Measurements from ENCODE around the gene C16orf95. TPM values are rescaled to one million over a fixed set of nuclear protein-coding genes. Genes with fewer than 3 reads are reported as not detected.

Gene C16orf95
- total and polyA plus RNA-seq, 5 experiments from 2014 or later = 1.5 to 4.9 (median 2.6) TPM

DNA sequence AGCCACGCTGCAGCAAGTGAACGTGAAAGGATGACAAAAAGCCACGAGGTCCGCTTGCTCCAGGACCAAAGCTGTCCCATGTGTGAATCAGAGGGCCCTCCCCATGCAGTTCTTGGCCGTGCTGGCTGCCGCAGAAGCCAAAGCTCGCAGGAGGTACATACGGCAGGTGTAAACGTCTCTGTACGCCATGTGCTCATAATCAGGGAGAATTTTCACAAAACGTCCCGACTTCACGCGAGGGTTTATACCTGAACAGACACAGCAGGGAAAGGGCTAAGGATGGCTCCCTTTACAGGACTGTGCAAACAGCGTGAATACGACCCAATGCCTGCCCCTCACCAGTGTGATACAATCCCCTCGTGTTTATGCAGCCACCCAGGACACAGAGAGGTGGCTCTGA lies 41.1 kb upstream of the C16orf95 start:
- Mint-ChIP-seq H3K9me3 (no peaks in the 10 kb centered on the region), H3K27ac (peak overlapping the region in 3 of 10 donors; percentile 37 to 73 (median 39)), H3K36me3 (peaks cover 0 to 61% (median 9%) of the 10 kb centered on the region in 3 donors), H3K4me3 (no peak overlapping the region), H3K27me3 (no peaks in the 10 kb centered on the region), H3K4me1 (peaks cover 0 to 8% (median 3%) of the 10 kb centered on the region in 4 donors)
- ATAC-seq (no peak), DNase-seq (no peak)
- POLR2A ChIA-PET = interaction anchor here (0.6 kb wide), 1 partner anchor 1217 kb away, joined by 4 read pairs; no protein-coding TSS in a partner anchor

- Mint-ChIP-seq H3K4me3 (no peak overlapping the region), H3K36me3 (peaks cover 0 to 56% (median 9%) of the 10 kb centered on the region in 3 donors), H3K4me1 (peaks cover 0 to 8% (median 3%) of the 10 kb centered on the region in 4 donors), H3K27ac (peak overlapping the region in 1 of 10 donors; percentile 34), H3K9me3 (no peaks in the 10 kb centered on the region), H3K27me3 (no peaks in the 10 kb centered on the region)
- no peak for DNase-seq
- ATAC-seq = no peak
- POLR2A ChIA-PET = no interaction called here
Measured at GRCh38 chr16:87356491-87356853, 39.3 kb upstream of the C16orf95 start.

DNA sequence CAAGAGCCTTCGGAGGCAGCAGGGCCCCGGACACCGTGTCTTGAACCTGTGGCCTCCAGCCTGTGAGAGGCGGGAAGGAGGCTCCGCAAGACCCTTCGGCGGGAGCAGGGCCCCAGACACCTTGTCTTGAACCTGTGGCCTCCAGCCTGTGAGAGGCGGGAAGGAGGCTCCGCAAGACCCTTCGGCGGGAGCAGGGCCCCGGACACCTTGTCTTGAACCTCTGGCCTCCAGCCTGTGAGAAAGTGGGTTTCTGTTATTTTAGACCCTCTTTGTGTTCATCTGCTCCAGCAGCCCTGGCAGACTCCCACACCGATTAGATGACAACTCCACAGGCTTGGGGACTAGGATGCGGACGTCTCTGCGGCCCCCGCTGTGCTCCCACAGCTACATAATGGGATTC lies 36.4 kb upstream of the C16orf95 start:
- ATAC-seq (no peak), DNase-seq (no peak)
- H3K27me3 Mint-ChIP-seq = no peaks in the 10 kb centered on the region
- H3K36me3 Mint-ChIP-seq = peaks cover 0 to 47% (median 4%) of the 10 kb centered on the region in 3 donors
- no peak overlapping the region for H3K27ac Mint-ChIP-seq
- H3K4me3 Mint-ChIP-seq = no peak overlapping the region
- H3K9me3 Mint-ChIP-seq = no peaks in the 10 kb centered on the region
- peaks cover 0 to 12% (median 5%) of the 10 kb centered on the region in 4 donors for H3K4me1 Mint-ChIP-seq
- POLR2A ChIA-PET = no interaction called here

GRCh38 chr16:87352818-87353217 lies 35.6 kb upstream of the C16orf95 start:
- no peak overlapping the region for H3K27ac Mint-ChIP-seq
- no peak for DNase-seq
- H3K4me3 Mint-ChIP-seq = no peak overlapping the region
- no peak for ATAC-seq
- no peaks in the 10 kb centered on the region for H3K9me3 Mint-ChIP-seq
- POLR2A ChIA-PET = no interaction called here
- no peaks in the 10 kb centered on the region for H3K27me3 Mint-ChIP-seq
- peaks cover 0 to 40% (median 0%) of the 10 kb centered on the region in 3 donors for H3K36me3 Mint-ChIP-seq
- peaks cover 0 to 13% (median 7%) of the 10 kb centered on the region in 4 donors for H3K4me1 Mint-ChIP-seq

DNA sequence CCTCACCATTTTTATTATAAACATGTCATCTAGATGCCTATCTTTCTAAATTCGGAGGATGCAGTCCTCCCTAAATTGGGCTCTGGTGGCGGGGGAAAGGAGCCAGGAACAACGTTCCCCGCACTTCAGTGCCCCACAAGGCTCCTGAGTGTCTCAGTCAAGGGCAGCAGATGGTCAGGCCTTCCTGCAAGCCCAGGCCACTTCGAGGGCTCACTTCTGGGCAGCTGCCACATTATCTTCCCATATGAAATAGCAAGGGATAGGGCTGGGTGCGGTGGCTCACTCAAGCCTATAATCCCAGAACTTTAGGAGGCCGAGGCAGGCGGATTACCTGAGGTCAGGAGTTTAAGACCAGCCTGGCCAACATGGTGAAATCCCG lies 34.1 kb upstream of the C16orf95 start:
- Mint-ChIP-seq H3K9me3 (no peaks in the 10 kb centered on the region), H3K27me3 (no peaks in the 10 kb centered on the region), H3K4me3 (no peak overlapping the region), H3K36me3 (peaks cover 0 to 37% (median 0%) of the 10 kb centered on the region in 3 donors), H3K4me1 (peaks cover 0 to 15% (median 8%) of the 10 kb centered on the region in 4 donors), H3K27ac (peak overlapping the region in 1 of 10 donors; percentile 63)
- ATAC-seq (no peak), DNase-seq (no peak)
- POLR2A ChIA-PET = no interaction called here

DNA sequence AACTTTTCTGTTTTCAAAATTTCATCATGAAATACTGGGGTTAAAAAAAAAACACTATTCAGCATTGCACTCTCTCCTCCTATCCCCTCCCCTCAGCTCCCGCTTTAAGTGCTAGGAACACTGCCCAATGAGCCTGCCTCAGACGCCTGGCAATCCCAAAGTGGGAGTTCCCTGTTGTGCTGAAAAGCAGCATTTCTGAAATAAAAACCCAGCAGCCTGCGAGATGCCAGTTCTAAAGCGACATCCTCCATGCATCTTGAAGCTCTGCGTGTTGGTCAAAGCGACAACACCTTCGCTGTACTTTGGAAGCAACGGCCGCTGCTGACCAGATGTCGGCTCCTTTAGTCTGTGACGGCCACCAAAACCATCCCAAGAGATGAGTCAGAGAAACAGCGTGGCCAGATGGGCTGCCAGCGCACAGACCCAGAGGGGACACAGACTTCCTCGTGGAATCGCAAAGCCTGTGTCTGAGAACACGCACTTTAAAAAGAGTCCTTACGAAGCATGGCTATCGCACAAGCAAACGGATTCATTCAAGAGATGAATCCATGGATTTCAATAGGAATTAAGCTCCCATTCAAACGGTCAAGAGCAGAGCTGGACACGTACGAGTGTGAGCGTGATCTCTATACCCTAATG lies 33.6 kb upstream of the C16orf95 start:
- no peak for ATAC-seq
- Mint-ChIP-seq H3K4me1 (peaks cover under 1 to 18% (median 11%) of the 10 kb centered on the region in 4 donors), H3K36me3 (peaks cover 0 to 35% (median 0%) of the 10 kb centered on the region in 3 donors), H3K4me3 (no peak overlapping the region), H3K9me3 (no peaks in the 10 kb centered on the region), H3K27ac (peak overlapping the region in 3 of 10 donors; percentile 6 to 55 (median 21)), H3K27me3 (no peaks in the 10 kb centered on the region)
- DNase-seq = no peak
- POLR2A ChIA-PET = no interaction called here

DNA sequence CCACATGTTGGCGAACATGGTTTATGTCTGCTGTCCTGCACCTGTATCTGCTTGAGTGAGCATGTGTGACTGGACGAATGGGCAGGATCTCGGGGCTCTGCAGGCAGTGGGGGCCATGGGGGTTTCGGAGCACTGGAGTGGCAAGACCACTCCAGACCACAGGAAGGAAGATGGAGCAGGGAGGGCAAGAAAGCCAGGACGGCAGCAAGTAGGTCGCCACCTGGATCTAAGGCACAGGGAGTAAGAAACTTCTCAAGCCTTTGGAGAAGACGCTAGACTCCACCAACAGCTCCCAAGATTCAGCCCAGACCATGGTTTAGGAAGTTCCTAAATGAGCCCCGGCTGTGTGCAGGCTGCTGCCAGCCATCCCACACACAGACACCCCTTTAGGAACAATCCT lies 32.8 kb upstream of the C16orf95 start:
- peak overlapping the region in 2 of 10 donors; percentile 9 to 31 for H3K27ac Mint-ChIP-seq
- no peaks in the 10 kb centered on the region for H3K9me3 Mint-ChIP-seq

DNA sequence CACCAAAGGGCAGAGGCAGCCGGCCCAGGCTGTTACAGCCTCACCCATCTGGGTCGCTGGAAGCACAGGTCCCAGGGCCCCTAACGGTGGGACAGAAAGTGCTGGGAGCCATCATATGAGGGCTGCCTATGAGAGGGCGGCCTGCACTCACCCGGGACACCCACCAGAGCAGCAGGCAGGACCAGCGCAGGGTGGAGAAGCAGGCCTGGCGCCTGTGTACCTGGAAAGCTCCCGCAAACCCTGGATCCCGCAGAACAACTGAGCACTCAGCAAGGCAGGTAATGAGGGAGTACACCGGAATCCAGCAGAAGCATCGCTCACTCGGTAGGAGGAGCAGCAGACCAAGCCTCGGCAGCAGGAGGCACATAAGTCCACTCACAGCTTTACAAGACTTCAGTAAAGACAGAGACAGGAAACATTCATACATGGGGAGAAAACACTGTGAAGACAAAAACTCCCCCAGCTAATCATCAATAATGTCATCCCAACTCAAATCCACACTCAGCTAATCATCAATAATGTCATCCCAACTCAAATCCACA lies 31.5 kb upstream of the C16orf95 start:
- Mint-ChIP-seq H3K27me3 (no peaks in the 10 kb centered on the region), H3K4me1 (peaks cover 17 to 37% (median 23%) of the 10 kb centered on the region in 4 donors), H3K9me3 (no peaks in the 10 kb centered on the region), H3K4me3 (no peak overlapping the region), H3K36me3 (peaks cover 0 to 35% (median 2%) of the 10 kb centered on the region in 3 donors), H3K27ac (peak overlapping the region in 5 of 10 donors; percentile 21 to 69 (median 42))
- POLR2A ChIA-PET = no interaction called here
- ATAC-seq (no peak), DNase-seq (no peak)

More for the DNA sequence above, 32.8 kb upstream of the C16orf95 start:
- DNase-seq = no peak
- peaks cover 7 to 25% (median 16%) of the 10 kb centered on the region in 4 donors for H3K4me1 Mint-ChIP-seq
- no peak for ATAC-seq
- no peak overlapping the region for H3K4me3 Mint-ChIP-seq
- H3K27me3 Mint-ChIP-seq = no peaks in the 10 kb centered on the region
- POLR2A ChIA-PET = interaction anchor here (0.6 kb wide), 1 partner anchor 1285 kb away, joined by 3 read pairs; no protein-coding TSS in a partner anchor
- peaks cover 0 to 36% (median 2%) of the 10 kb centered on the region in 3 donors for H3K36me3 Mint-ChIP-seq

DNA sequence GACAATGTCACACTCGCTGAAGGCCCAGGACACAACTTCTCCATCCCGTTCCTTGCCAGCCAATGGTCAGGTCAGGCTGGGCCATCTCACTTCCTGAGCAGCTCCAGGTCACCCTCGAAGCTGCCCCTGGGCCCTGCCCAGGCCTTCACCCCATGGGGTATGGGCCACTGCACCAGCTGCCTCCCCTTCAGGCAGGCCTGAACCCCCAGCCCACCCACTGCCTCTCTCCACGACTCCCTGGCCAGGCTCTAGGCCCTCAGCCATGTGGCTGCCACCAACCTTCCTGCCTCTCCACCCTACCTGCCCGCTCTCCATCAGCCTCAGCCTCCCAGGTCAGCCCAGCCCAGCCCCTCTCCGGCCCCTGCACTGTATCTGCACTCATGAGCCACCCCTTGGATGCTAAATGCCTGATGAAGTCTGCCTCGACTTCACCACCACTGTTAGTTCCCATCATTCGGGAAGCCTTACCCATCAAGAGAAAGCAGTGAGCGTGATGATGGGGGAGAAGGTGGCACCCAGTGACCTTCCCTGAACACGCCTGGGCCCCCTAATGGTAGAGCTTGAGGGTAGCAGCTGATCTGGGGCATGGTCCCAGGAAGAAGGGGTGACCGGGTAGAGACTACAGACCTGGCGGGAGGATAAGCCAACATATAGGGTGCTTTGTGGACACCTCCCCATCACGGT lies 30.9 kb upstream of the C16orf95 start:
- Mint-ChIP-seq H3K36me3 (peaks cover 0 to 36% (median 3%) of the 10 kb centered on the region in 3 donors), H3K27ac (peak overlapping the region in 4 of 10 donors; percentile 20 to 88 (median 22)), H3K4me1 (peaks cover 20 to 42% (median 28%) of the 10 kb centered on the region in 4 donors), H3K9me3 (no peaks in the 10 kb centered on the region), H3K4me3 (no peak overlapping the region), H3K27me3 (no peaks in the 10 kb centered on the region)
- no peak for ATAC-seq
- DNase-seq = no peak
- POLR2A ChIA-PET = no interaction called here

DNA sequence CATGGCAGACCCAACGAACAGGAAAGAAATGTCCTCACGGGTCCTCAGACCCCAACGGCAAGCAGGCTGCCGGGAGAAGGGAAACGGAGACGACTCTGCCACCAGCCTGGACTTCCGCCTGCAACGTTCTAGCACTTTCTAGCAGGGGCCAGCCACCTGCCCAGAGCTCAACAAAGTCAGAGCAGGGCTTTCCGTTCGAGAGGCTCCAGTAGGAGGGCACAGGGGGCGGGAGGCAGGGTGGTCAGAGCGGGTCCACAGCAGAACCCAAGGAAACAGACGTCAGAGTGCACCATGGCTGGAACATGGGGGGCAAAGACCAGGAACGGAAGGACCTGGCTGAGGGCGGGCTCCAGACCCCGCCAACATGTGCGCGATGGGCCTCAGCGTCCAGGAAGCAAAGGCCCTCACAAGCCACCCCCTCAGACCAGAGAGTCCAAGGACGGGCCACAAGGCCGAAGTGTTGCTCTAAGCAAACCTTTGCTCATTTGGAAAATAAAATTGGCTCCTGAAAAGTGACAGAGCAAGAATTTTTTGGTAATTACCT lies 29.4 kb upstream of the C16orf95 start:
- Mint-ChIP-seq H3K27me3 (no peaks in the 10 kb centered on the region), H3K4me1 (peaks cover 22 to 50% (median 30%) of the 10 kb centered on the region in 4 donors), H3K36me3 (peaks cover 0 to 49% (median 7%) of the 10 kb centered on the region in 3 donors), H3K27ac (peak overlapping the region in 2 of 10 donors; percentile 31 to 38), H3K9me3 (no peaks in the 10 kb centered on the region), H3K4me3 (no peak overlapping the region)
- DNase-seq (no peak), ATAC-seq (no peak)
- POLR2A ChIA-PET = interaction anchor here (0.6 kb wide), 1 partner anchor 23 kb away, joined by 5 read pairs; no protein-coding TSS in a partner anchor

DNA sequence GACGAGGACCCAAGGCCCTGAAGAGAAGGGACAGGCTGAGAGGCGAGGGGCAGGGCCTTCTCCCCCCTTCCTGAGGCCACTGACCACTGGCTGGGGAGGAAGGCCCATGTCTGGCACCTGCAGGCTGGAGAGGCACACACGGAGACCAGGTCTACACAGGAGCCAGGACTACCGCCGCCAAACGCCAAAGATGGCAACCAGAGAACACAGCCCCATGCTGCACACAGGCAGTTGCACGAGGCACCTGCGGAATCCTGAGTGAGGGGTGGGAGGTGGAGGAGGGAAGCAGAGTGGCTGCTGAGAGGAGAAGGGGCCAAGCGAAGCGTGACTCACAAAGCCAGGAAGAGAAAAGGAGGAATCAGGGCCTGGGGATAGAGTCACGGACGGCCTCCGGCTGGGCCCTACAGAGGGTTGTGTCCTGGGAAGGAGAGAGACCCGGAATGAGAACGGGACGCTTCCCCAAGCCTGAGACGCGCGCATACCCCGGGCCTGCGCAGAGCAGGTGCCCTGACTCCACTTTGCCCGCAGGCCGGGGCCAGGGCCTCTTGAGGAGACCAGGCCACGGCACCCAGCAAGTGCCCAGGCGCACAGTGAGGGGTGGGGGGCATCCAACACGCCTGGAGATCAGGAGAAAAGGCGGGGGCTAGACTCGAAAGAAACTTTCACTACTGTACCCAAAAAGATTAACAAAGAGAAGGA lies 28.7 kb upstream of the C16orf95 start:
- H3K27me3 Mint-ChIP-seq = no peaks in the 10 kb centered on the region
- H3K36me3 Mint-ChIP-seq = peaks cover 0 to 54% (median 7%) of the 10 kb centered on the region in 3 donors
- no peaks in the 10 kb centered on the region for H3K9me3 Mint-ChIP-seq
- H3K27ac Mint-ChIP-seq = peak overlapping the region in 9 of 10 donors; percentile 63 to 98 (median 94)
- POLR2A ChIA-PET = interaction anchor here (0.6 to 2.7 kb wide), 4 partner anchors 14 to 38 kb away, joined by 3 to 14 read pairs (median 6); partner anchors contain the start of genes C16orf95 and FBXO31
- DNase-seq = no peak
- H3K4me1 Mint-ChIP-seq = peaks cover 22 to 50% (median 30%) of the 10 kb centered on the region in 4 donors
- no peak for ATAC-seq
- H3K4me3 Mint-ChIP-seq = peak overlapping the region in 7 of 10 donors; percentile 64 to 79 (median 75)
